Panc1 (cell line): ENCODE data around the gene MBOAT7. TPM values are rescaled to one million over a fixed set of nuclear protein-coding genes. Genes with fewer than 3 reads are reported as not detected.
"Not testable (repeated sequence)": the region's sequence is repeated elsewhere in the genome, so short reads cannot be mapped to it uniquely, and the experiment has no call there.

Experiments
- ATAC-seq: fragments of 200-7000 bp; cut with Tn5 transposase; 2 replicates; pipeline ENCODE4 v1.9.1; 2020; ENCODE audit warnings: mild to moderate bottlenecking, moderate library complexity
- BruUV-seq: library from RNA; stranded (reverse); fragments of 400-500 nt; replicated peaks from 2 replicates; lab custom pipeline; 2021; lab: Mats Ljungman, UMichigan
- CTCF ChIA-PET: fragments of 300-600 bp; sonication (Branson Sonifier 250); formaldehyde crosslinking; loops from one replicate; lab custom pipeline; 2022; ENCODE audit warnings: antibody characterized with exemption; lab: Charles Lee
- POLR2A ChIA-PET: fragments of 300-600 bp; sonication (Branson Sonifier 250); formaldehyde crosslinking; loops from one replicate; lab custom pipeline; 2022; ENCODE audit warnings: antibody characterized with exemption; lab: Charles Lee
- DNase-seq: peaks from one replicate; pipeline ENCODE4 v3.0.0-alpha.2; 2010; ENCODE audit warnings: low read depth, low spot score
- H3K27ac ChIP-seq: 2 replicates; pipeline ENCODE4 v1.5.1; 2011; ENCODE audit warnings: mild to moderate bottlenecking, low read length, inconsistent platforms
- H3K27me3 ChIP-seq: fragments of 200-500 bp; sonication (Bioruptor generic); 2 replicates; pipeline ENCODE4 v1.6.0; 2014; ENCODE audit warnings: low read length, inconsistent platforms; ENCODE audit not compliant: control insufficient read depth, insufficient read depth
- H3K36me3 ChIP-seq: fragments of 200-500 bp; sonication (Bioruptor generic); 2 replicates; pipeline ENCODE4 v1.5.1; 2014; ENCODE audit warnings: inconsistent platforms, mild to moderate bottlenecking, low read length, moderate library complexity; ENCODE audit not compliant: control insufficient read depth, insufficient read depth
- H3K4me1 ChIP-seq: 2 replicates; pipeline ENCODE4 v1.5.1; 2011; ENCODE audit warnings: inconsistent platforms, mild to moderate bottlenecking, low read length, moderate library complexity; ENCODE audit not compliant: control insufficient read depth, insufficient read depth
- H3K4me3 ChIP-seq, 2 experiments: 2 replicates each; pipeline ENCODE4 v1.5.1; 2011 to 2012; ENCODE audit warnings: low read depth in 2 of 2, low read length in 2 of 2, mild to moderate bottlenecking in 2 of 2, inconsistent platforms in 1 of 2, moderate library complexity in 1 of 2
- H3K9me3 ChIP-seq: fragments of 200-500 bp; sonication (Bioruptor generic); 2 replicates; pipeline ENCODE4 v1.5.1; 2014; ENCODE audit warnings: low read depth, mild to moderate bottlenecking, inconsistent platforms, low read length, moderate library complexity; ENCODE audit not compliant: control insufficient read depth, insufficient read depth
- CTCF ChIP-seq: fragments of 450-650 bp; IDR thresholded peaks from 2 replicates; pipeline ENCODE4 v1.5.1; 2017; ENCODE audit warnings: mild to moderate bottlenecking
- POLR2AphosphoS5 ChIP-seq: IDR thresholded peaks from 2 replicates; pipeline ENCODE4 v1.6.1; 2012; ENCODE audit warnings: mild to moderate bottlenecking, low read depth, low read length, moderate library complexity
- REST ChIP-seq, 2 experiments: IDR thresholded peaks; 2 replicates each; pipeline ENCODE4 v1.6.1; 2011 to 2012; ENCODE audit warnings: low read depth in 2 of 2, control low read depth in 1 of 2, low read length in 1 of 2, mild to moderate bottlenecking in 1 of 2, moderate library complexity in 1 of 2; ENCODE audit not compliant: insufficient read depth in 1 of 2
- SIN3A ChIP-seq: IDR thresholded peaks from 2 replicates; pipeline ENCODE4 v1.6.1; 2012; ENCODE audit warnings: low read depth, mild to moderate bottlenecking, low read length, moderate library complexity, borderline replicate concordance; ENCODE audit not compliant: insufficient read depth
- TCF7L2 ChIP-seq: IDR thresholded peaks from 2 replicates; pipeline ENCODE4 v1.6.1; 2011; ENCODE audit warnings: mild to moderate bottlenecking, low read depth, low read length, inconsistent platforms
- in situ Hi-C: cut with HindIII; loops from 2 replicates; pipeline ENCODE4 v1.10.0; 2016; ENCODE audit warnings: low sequenced_read_pairs, low pct_unique_long_range_greater_than_20kb
- intact Hi-C: fragments of 100-400 bp; cut with micrococcal nuclease; formaldehyde crosslinking; loops from one replicate; pipeline ENCODE4 v1.10.0; 2022; ENCODE audit not compliant: unreplicated experiment
- total RNA-seq: library from RNA; stranded (reverse); gene quantifications from one replicate; pipeline ENCODE4 v1.2.1, GENCODE V29; 2021; ENCODE audit not compliant: unreplicated experiment

Gene MBOAT7
- total RNA-seq, 1 experiment from 2014 or later, result 264 TPM

GRCh38 chr19:54229146-54229545, 39.8 kb upstream of the MBOAT7 start:
- DNase-seq (no peak), ATAC-seq (no peak)
- in situ Hi-C loops (no loop called here), intact Hi-C loops (no loop called here)
- Histone ChIP-seq H3K9me3 (no peaks in the 10 kb centered on the region), H3K4me3 (no peak overlapping the region), H3K27ac (no peak overlapping the region), H3K27me3 (no peaks in the 10 kb centered on the region), H3K4me1 (peaks cover 4% of the 10 kb centered on the region; the same call in 1 of the 2 replicates), H3K36me3 (no peaks in the 10 kb centered on the region)
- CTCF ChIA-PET, result interaction anchor here (0.6 kb wide), 1 partner anchor 23 kb away, joined by 7 read pairs; no protein-coding TSS in a partner anchor
- no peak for TF ChIP-seq POLR2AphosphoS5
- no peak for TF ChIP-seq CTCF
- TF ChIP-seq TCF7L2, result no peak
- TF ChIP-seq SIN3A, result no peak
- no peak for TF ChIP-seq REST (IDR thresholded peaks at IDR 0.05; ENCODE audit: insufficient read depth in 1 of 2, low read depth in 2 of 2, low read length in 1 of 2)
- POLR2A ChIA-PET, result no interaction called here
- BruUV-seq, result no TSS peak

GRCh38 chr19:54224619-54225018, 35.2 kb upstream of the MBOAT7 start:
- H3K36me3 ChIP-seq, CTCF ChIA-PET, H3K27ac ChIP-seq, BruUV-seq, H3K4me1 ChIP-seq, H3K4me3 ChIP-seq, H3K27me3 ChIP-seq, ATAC-seq, intact Hi-C loops, POLR2A ChIA-PET, in situ Hi-C loops, DNase-seq, H3K9me3 ChIP-seq: not testable (repeated sequence)

- DNase-seq, in situ Hi-C loops, POLR2A ChIA-PET, ATAC-seq, H3K9me3 ChIP-seq, H3K4me1 ChIP-seq, H3K4me3 ChIP-seq, H3K27ac ChIP-seq, CTCF ChIA-PET, H3K27me3 ChIP-seq, BruUV-seq, H3K36me3 ChIP-seq: not testable (repeated sequence)
- intact Hi-C loops, result loop anchor here (2.0 kb wide), 1 partner anchor 21 kb away; no protein-coding TSS in a partner anchor
Observed at GRCh38 chr19:54223937-54224281, 34.5 kb upstream of the MBOAT7 start.

GRCh38 chr19:54223277-54223936, 34.0 kb upstream of the MBOAT7 start:
- H3K27me3 ChIP-seq, H3K36me3 ChIP-seq, CTCF ChIA-PET, H3K4me1 ChIP-seq, POLR2A ChIA-PET, BruUV-seq, H3K9me3 ChIP-seq, DNase-seq, in situ Hi-C loops, H3K4me3 ChIP-seq, H3K27ac ChIP-seq: not testable (repeated sequence)
- ATAC-seq, result peak; percentile 28
- intact Hi-C loops, result loop anchor here (2.0 kb wide), 1 partner anchor 21 kb away; no protein-coding TSS in a partner anchor

- H3K4me3 ChIP-seq, CTCF ChIA-PET, H3K36me3 ChIP-seq, in situ Hi-C loops, H3K27ac ChIP-seq, BruUV-seq, H3K4me1 ChIP-seq, H3K9me3 ChIP-seq, DNase-seq, POLR2A ChIA-PET, H3K27me3 ChIP-seq: not testable (repeated sequence)
- intact Hi-C loops, result loop anchor here (2.0 kb wide), 1 partner anchor 22 kb away; no protein-coding TSS in a partner anchor
- ATAC-seq, result peak; percentile 43
Observed at GRCh38 chr19:54222474-54223276, 33.3 kb upstream of the MBOAT7 start, which contains the start of gene LILRB3. LILRB3 (minus strand) TSS chr19:54223007; CDS start chr19:54222976, 31 bp downstream.
